GM12891 (cell line): Measurements from ENCODE around the gene PPP1R3C.

Experiments used
- POLR2A ChIP-seq: IDR thresholded peaks from 2 replicates; pipeline ENCODE4 v1.6.1; 2011; ENCODE audit warnings: low read depth, low read length, control low read depth
- POLR2AphosphoS5 ChIP-seq: IDR thresholded peaks from 2 replicates; pipeline ENCODE4 v1.6.1; 2011; ENCODE audit warnings: low read depth, low read length, control low read depth
- TAF1 ChIP-seq: IDR thresholded peaks from 2 replicates; pipeline ENCODE4 v1.6.1; 2011; ENCODE audit warnings: low read depth, low read length, control low read depth

- TF ChIP-seq POLR2A = no peak
- TF ChIP-seq POLR2AphosphoS5 = no peak
- no peak for TF ChIP-seq TAF1
Measured at GRCh38 chr10:91643700-91644099, 10.8 kb upstream of the PPP1R3C start.
